ENCODE results near the gene DPH6.
A peak's percentile ranks its signal among the peaks of the same experiment; 100 is the strongest.
"Not testable (repeated sequence)": the region's sequence is repeated elsewhere in the genome, so short reads cannot be mapped to it uniquely, and the experiment has no call there.

DPH6 gene, protein sequence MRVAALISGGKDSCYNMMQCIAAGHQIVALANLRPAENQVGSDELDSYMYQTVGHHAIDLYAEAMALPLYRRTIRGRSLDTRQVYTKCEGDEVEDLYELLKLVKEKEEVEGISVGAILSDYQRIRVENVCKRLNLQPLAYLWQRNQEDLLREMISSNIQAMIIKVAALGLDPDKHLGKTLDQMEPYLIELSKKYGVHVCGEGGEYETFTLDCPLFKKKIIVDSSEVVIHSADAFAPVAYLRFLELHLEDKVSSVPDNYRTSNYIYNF

DNA sequence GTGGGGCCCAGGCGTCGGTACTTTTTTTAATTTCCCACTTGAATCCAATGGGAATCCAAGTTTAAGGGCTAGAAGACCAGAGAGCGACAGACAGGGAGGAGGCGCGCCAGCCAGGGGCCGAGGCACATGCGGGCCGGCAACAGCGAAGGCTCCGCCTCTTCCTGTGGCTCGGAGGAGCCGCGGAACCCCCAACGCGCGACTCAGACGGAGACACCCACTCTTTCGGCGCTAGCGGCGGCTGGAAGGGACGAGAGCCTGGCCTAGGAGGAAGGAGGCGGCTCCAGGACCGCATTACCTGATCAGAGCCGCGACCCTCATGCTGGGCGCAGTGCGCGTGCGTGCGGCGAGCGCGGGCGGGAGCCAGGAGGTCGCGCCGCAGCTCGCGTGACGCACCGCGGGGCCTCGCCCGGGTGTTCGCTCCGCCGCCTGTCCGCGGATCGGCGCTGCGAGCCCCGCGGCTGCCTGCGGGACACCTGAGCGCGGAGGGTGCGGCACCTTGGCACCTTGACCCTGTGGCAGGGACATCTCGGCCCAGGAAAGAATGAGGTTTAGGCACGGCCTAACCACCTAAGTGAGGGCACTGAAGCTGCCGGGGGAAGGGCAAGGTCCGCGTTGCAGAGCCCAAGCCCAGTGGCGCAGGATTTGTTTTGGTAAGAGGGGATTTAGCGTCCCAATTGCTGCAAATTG lies at the start of gene DPH6:
Gene DPH6, minus strand, starts transcription at position 342 of the 687 bp plus-strand sequence. Its CDS starts 24 bp downstream, at position 318.
- Histone ChIP-seq H3K79me2 (ENCODE audit: control insufficient read depth, insufficient read depth, low read length, unreplicated experiment) (peaks cover 7% of the 10 kb centered on the region), H2AFZ (ENCODE audit: low read length, unreplicated experiment) (peak within 1 kb of the TSS; percentile 19), H3K4me1 (ENCODE audit: control insufficient read depth, insufficient read depth, low read length, unreplicated experiment) (peaks cover 22% of the 10 kb centered on the region), H3K4me3 (ENCODE audit: low read depth, low read length) (peak within 1 kb of the TSS; percentile 77), H3K36me3 (ENCODE audit: insufficient read depth, low read length) (no peaks in the 10 kb centered on the region), H3K27me3 (ENCODE audit: insufficient read depth, low read length) (no peaks in the 10 kb centered on the region), H3K27ac (ENCODE audit: low read depth, low read length) (peak within 1 kb of the TSS; percentile 96)

GRCh38 chr15:35595656-35596055 lies 49.7 kb upstream of the DPH6 start:
- Histone ChIP-seq H3K4me3 (ENCODE audit: low read depth, low read length) (no peak overlapping the region), H3K79me2 (ENCODE audit: control insufficient read depth, insufficient read depth, low read length, unreplicated experiment) (no peaks in the 10 kb centered on the region), H3K36me3 (ENCODE audit: insufficient read depth, low read length) (no peaks in the 10 kb centered on the region), H3K27me3 (ENCODE audit: insufficient read depth, low read length) (no peaks in the 10 kb centered on the region), H3K4me1 (ENCODE audit: control insufficient read depth, insufficient read depth, low read length, unreplicated experiment) (no peaks in the 10 kb centered on the region), H3K27ac (ENCODE audit: low read depth, low read length) (no peak overlapping the region), H2AFZ (ENCODE audit: low read length, unreplicated experiment) (no peak overlapping the region)

- not testable (repeated sequence) for H3K27ac ChIP-seq (ENCODE audit: low read depth, low read length); H2AFZ ChIP-seq (ENCODE audit: low read length, unreplicated experiment); H3K27me3 ChIP-seq (ENCODE audit: insufficient read depth, low read length); H3K4me3 ChIP-seq (ENCODE audit: low read depth, low read length); H3K79me2 ChIP-seq (ENCODE audit: control insufficient read depth, insufficient read depth, low read length, unreplicated experiment); H3K4me1 ChIP-seq (ENCODE audit: control insufficient read depth, insufficient read depth, low read length, unreplicated experiment); H3K36me3 ChIP-seq (ENCODE audit: insufficient read depth, low read length)
Observed at GRCh38 chr15:35591987-35592386, 46.0 kb upstream of the DPH6 start.

- Histone ChIP-seq H3K79me2 (ENCODE audit: control insufficient read depth, insufficient read depth, low read length, unreplicated experiment) (no peaks in the 10 kb centered on the region), H3K4me1 (ENCODE audit: control insufficient read depth, insufficient read depth, low read length, unreplicated experiment) (no peaks in the 10 kb centered on the region), H3K36me3 (ENCODE audit: insufficient read depth, low read length) (no peaks in the 10 kb centered on the region), H3K4me3 (ENCODE audit: low read depth, low read length) (no peak overlapping the region), H2AFZ (ENCODE audit: low read length, unreplicated experiment) (no peak overlapping the region), H3K27ac (ENCODE audit: low read depth, low read length) (no peak overlapping the region), H3K27me3 (ENCODE audit: insufficient read depth, low read length) (no peaks in the 10 kb centered on the region)
Observed at GRCh38 chr15:35583863-35584528, 38.0 kb upstream of the DPH6 start.

GRCh38 chr15:35580606-35581005 lies 34.6 kb upstream of the DPH6 start:
- no peak overlapping the region for H2AFZ ChIP-seq (ENCODE audit: low read length, unreplicated experiment)
- H3K4me1 ChIP-seq (ENCODE audit: control insufficient read depth, insufficient read depth, low read length, unreplicated experiment): no peaks in the 10 kb centered on the region
- H3K4me3 ChIP-seq (ENCODE audit: low read depth, low read length): no peak overlapping the region
- no peaks in the 10 kb centered on the region for H3K27me3 ChIP-seq (ENCODE audit: insufficient read depth, low read length)
- H3K79me2 ChIP-seq (ENCODE audit: control insufficient read depth, insufficient read depth, low read length, unreplicated experiment): no peaks in the 10 kb centered on the region
- no peak overlapping the region for H3K27ac ChIP-seq (ENCODE audit: low read depth, low read length)
- H3K36me3 ChIP-seq (ENCODE audit: insufficient read depth, low read length): no peaks in the 10 kb centered on the region

DNA sequence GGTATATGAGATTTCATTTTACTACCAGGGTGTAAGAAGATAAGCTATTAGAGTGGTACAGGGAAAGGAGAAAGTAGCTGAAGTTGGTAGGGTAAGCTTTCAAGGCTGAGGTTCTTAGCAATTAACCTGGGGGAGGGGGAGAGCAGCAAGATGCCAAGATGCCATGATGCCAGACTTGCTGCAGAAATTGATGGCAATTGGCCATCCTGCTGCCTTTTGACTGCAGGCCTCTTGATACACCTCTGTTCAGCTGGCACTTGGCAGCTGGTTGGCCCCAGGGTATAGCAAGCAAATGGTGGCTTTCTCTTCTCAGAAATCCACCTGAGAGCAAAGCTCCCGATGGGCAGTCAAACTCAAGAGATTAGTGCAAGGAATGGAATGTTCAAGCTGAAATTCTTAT lies 21.4 kb upstream of the DPH6 start:
- Histone ChIP-seq H3K79me2 (ENCODE audit: control insufficient read depth, insufficient read depth, low read length, unreplicated experiment) (no peaks in the 10 kb centered on the region), H3K4me1 (ENCODE audit: control insufficient read depth, insufficient read depth, low read length, unreplicated experiment) (no peaks in the 10 kb centered on the region), H3K27me3 (ENCODE audit: insufficient read depth, low read length) (no peaks in the 10 kb centered on the region), H3K36me3 (ENCODE audit: insufficient read depth, low read length) (no peaks in the 10 kb centered on the region), H3K4me3 (ENCODE audit: low read depth, low read length) (no peak overlapping the region), H2AFZ (ENCODE audit: low read length, unreplicated experiment) (no peak overlapping the region), H3K27ac (ENCODE audit: low read depth, low read length) (no peak overlapping the region)

GRCh38 chr15:35566991-35567390 lies 21.0 kb upstream of the DPH6 start:
- no peaks in the 10 kb centered on the region for H3K36me3 ChIP-seq (ENCODE audit: insufficient read depth, low read length)
- H2AFZ ChIP-seq (ENCODE audit: low read length, unreplicated experiment): no peak overlapping the region
- H3K4me3 ChIP-seq (ENCODE audit: low read depth, low read length): no peak overlapping the region
- H3K79me2 ChIP-seq (ENCODE audit: control insufficient read depth, insufficient read depth, low read length, unreplicated experiment): no peaks in the 10 kb centered on the region
- no peaks in the 10 kb centered on the region for H3K4me1 ChIP-seq (ENCODE audit: control insufficient read depth, insufficient read depth, low read length, unreplicated experiment)
- H3K27ac ChIP-seq (ENCODE audit: low read depth, low read length): no peak overlapping the region
- H3K27me3 ChIP-seq (ENCODE audit: insufficient read depth, low read length): no peaks in the 10 kb centered on the region

GRCh38 chr15:35565901-35566300 lies 19.9 kb upstream of the DPH6 start:
- Histone ChIP-seq H3K27ac (ENCODE audit: low read depth, low read length) (no peak overlapping the region), H3K36me3 (ENCODE audit: insufficient read depth, low read length) (no peaks in the 10 kb centered on the region), H3K4me1 (ENCODE audit: control insufficient read depth, insufficient read depth, low read length, unreplicated experiment) (no peaks in the 10 kb centered on the region), H2AFZ (ENCODE audit: low read length, unreplicated experiment) (no peak overlapping the region), H3K79me2 (ENCODE audit: control insufficient read depth, insufficient read depth, low read length, unreplicated experiment) (no peaks in the 10 kb centered on the region), H3K27me3 (ENCODE audit: insufficient read depth, low read length) (no peaks in the 10 kb centered on the region), H3K4me3 (ENCODE audit: low read depth, low read length) (no peak overlapping the region)

DNA sequence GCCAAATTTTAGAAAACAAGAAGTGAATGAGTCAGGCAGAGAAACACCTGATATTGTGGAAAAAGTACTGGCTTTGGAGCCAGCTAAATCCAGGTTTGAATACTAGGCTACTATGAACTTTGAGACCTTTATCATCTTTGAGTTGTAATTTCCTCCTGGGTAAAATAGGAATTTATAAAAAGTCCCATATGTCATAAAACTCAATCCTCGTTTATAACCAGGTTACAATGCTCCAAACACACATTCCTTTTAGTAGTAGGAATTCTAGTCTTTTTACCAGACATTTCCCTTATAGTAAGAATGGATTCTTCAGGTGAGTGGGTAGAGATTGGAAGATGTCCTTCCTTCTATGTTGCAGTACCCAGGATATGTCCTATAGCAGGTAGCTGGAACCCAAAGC lies 16.7 kb upstream of the DPH6 start:
- Histone ChIP-seq H3K79me2 (ENCODE audit: control insufficient read depth, insufficient read depth, low read length, unreplicated experiment) (no peaks in the 10 kb centered on the region), H3K27me3 (ENCODE audit: insufficient read depth, low read length) (no peaks in the 10 kb centered on the region), H3K36me3 (ENCODE audit: insufficient read depth, low read length) (no peaks in the 10 kb centered on the region), H3K27ac (ENCODE audit: low read depth, low read length) (no peak overlapping the region), H3K4me3 (ENCODE audit: low read depth, low read length) (no peak overlapping the region), H2AFZ (ENCODE audit: low read length, unreplicated experiment) (no peak overlapping the region), H3K4me1 (ENCODE audit: control insufficient read depth, insufficient read depth, low read length, unreplicated experiment) (peaks cover 3% of the 10 kb centered on the region)

DNA sequence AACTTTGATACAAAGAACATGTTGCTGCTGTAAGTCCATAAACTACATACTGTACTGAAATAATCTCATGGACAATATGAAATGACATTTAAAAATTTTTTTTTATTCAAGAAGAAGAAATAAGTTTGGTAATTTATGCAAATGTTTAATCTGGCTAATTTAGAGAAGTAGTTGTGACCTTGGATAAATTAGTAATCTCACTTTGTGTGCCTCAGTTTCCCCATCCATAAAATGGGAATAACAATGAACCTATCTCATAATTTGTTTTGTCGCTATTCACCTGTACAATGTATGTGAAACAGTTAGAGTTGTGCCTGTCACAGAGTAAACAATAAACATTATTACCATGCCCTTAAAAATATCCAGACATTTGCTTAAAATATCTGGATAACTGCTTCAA lies 15.3 kb upstream of the DPH6 start:
- no peak overlapping the region for H3K4me3 ChIP-seq (ENCODE audit: low read depth, low read length)
- H2AFZ ChIP-seq (ENCODE audit: low read length, unreplicated experiment): no peak overlapping the region
- no peak overlapping the region for H3K27ac ChIP-seq (ENCODE audit: low read depth, low read length)
- no peaks in the 10 kb centered on the region for H3K36me3 ChIP-seq (ENCODE audit: insufficient read depth, low read length)
- peaks cover 14% of the 10 kb centered on the region for H3K4me1 ChIP-seq (ENCODE audit: control insufficient read depth, insufficient read depth, low read length, unreplicated experiment)
- H3K27me3 ChIP-seq (ENCODE audit: insufficient read depth, low read length): no peaks in the 10 kb centered on the region
- no peaks in the 10 kb centered on the region for H3K79me2 ChIP-seq (ENCODE audit: control insufficient read depth, insufficient read depth, low read length, unreplicated experiment)

DNA sequence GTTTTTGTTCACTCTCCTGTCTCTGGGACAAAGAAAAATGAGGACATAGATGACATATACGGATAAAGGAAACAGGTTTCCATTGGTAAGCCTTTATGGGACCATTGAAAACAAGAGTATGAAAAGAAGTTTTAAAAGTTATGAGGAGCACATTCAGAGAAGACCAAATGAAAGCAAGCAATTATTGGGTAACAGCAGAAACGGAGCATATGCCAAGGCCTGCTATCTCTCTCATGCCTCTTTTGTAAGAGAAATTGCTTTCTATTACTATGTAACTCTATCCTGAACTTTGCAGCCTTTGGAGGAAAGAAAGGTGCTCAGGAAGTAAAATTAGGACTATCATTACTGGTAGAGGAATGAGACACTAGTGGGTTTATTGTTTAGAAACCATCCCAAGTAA lies 14.9 kb upstream of the DPH6 start:
- H3K4me1 ChIP-seq (ENCODE audit: control insufficient read depth, insufficient read depth, low read length, unreplicated experiment): peaks cover 14% of the 10 kb centered on the region
- no peak overlapping the region for H3K27ac ChIP-seq (ENCODE audit: low read depth, low read length)
- no peak overlapping the region for H3K4me3 ChIP-seq (ENCODE audit: low read depth, low read length)
- no peak overlapping the region for H2AFZ ChIP-seq (ENCODE audit: low read length, unreplicated experiment)
- H3K27me3 ChIP-seq (ENCODE audit: insufficient read depth, low read length): no peaks in the 10 kb centered on the region
- no peaks in the 10 kb centered on the region for H3K36me3 ChIP-seq (ENCODE audit: insufficient read depth, low read length)
- H3K79me2 ChIP-seq (ENCODE audit: control insufficient read depth, insufficient read depth, low read length, unreplicated experiment): no peaks in the 10 kb centered on the region

Measured in ACC112 (cell line).